GM12892 (cell line): ENCODE results near the gene ZNF674.

ENCODE experiments used
- POLR2A ChIP-seq: IDR thresholded peaks from 2 replicates; pipeline ENCODE4 v1.6.1; 2011; ENCODE audit warnings: low read depth, low read length, control low read depth
- POLR2AphosphoS5 ChIP-seq: IDR thresholded peaks from 2 replicates; pipeline ENCODE4 v1.6.1; 2011; ENCODE audit warnings: low read depth, low read length, control low read depth

GRCh38 chrX:46551494-46552128 lies 6.4 kb upstream of the ZNF674 start:
- TF ChIP-seq POLR2AphosphoS5 (no peak), POLR2A (no peak)
